ENCODE measurements around the gene GNAI3. TPM values are rescaled to one million over a fixed set of nuclear protein-coding genes. Genes with fewer than 3 reads are reported as not detected.
A peak's percentile ranks its signal among the peaks of the same experiment; 100 is the strongest.

The GNAI3 gene
- total RNA-seq, 6 experiments from 2014 or later, result 10.6 to 11.7 (median 11.2) TPM

DNA sequence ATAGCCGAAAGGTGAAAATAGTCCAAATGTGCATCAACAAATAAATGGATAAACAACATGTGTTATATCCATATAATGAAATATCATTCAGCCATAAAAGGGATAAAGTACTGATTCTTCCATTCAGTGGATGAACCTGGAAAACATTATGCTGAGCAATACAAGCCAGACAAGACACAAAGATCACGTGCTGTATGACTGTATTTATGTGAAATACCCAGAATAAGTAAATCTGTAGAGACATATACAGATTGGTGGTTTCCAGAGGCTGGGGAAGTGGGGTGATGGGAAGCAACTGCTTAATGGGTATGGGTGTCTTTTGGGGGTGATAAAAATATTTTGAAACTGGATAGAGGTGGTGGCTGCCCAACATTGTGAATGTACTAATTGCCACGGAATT, 94.2 kb downstream of the GNAI3 start:
- Mint-ChIP-seq H3K4me3 (no peak overlapping the region), H3K36me3 (ENCODE audit: low read depth) (no peaks in the 10 kb centered on the region), H3K9me3 (no peaks in the 10 kb centered on the region), H3K27ac (no peak overlapping the region), H3K27me3 (ENCODE audit: insufficient read depth) (peaks cover 5% of the 10 kb centered on the region), H3K4me1 (ENCODE audit: low read depth) (peaks cover 17% of the 10 kb centered on the region)
- DNase-seq, result peak; percentile 40
- TF ChIP-seq, protein P1, sequence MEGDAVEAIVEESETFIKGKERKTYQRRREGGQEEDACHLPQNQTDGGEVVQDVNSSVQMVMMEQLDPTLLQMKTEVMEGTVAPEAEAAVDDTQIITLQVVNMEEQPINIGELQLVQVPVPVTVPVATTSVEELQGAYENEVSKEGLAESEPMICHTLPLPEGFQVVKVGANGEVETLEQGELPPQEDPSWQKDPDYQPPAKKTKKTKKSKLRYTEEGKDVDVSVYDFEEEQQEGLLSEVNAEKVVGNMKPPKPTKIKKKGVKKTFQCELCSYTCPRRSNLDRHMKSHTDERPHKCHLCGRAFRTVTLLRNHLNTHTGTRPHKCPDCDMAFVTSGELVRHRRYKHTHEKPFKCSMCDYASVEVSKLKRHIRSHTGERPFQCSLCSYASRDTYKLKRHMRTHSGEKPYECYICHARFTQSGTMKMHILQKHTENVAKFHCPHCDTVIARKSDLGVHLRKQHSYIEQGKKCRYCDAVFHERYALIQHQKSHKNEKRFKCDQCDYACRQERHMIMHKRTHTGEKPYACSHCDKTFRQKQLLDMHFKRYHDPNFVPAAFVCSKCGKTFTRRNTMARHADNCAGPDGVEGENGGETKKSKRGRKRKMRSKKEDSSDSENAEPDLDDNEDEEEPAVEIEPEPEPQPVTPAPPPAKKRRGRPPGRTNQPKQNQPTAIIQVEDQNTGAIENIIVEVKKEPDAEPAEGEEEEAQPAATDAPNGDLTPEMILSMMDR (IDR thresholded peaks at IDR 0.05), result no peak

DNA sequence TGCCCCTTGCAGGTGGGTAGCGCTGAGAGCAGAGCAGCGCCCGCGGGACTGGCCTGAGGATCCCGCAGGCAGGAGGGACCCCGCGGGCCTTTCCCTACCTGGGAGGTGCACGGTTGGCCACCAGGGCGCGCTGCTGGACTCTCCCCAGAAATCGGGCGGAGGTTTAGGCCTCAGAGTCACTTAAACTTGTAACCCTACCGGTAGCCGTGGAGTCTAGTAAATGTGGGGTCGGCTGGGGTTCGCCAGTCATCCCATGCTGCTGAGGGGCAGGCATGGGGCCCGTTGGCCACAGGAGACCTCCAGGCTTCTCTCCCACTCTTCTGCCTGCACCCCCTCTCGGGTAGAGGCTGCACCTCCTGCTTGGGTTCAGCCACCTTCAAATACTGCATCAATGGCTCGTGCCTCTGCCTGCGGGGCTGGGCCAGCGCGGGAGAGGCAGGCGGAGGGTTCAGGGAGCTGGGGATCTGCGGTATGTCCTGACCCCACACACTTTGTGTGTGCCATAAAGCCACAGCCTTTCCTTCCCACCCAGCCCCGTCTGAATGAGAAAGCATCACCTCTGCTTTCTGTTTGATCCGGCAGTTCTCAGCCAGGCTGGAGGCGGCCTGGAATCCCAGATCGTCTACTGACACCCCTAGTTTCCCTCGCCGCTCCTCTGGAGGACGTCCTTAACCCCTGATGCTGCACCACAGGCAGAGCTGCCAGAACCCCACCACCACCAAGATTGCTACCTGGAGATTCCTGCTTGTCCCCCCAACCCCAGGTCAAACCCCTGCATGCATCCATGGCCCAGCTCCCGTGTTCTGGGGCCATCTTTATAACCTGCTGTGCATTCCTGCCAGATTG, 95.2 kb downstream of the GNAI3 start:
- no peak overlapping the region for H3K27ac Mint-ChIP-seq

DNA sequence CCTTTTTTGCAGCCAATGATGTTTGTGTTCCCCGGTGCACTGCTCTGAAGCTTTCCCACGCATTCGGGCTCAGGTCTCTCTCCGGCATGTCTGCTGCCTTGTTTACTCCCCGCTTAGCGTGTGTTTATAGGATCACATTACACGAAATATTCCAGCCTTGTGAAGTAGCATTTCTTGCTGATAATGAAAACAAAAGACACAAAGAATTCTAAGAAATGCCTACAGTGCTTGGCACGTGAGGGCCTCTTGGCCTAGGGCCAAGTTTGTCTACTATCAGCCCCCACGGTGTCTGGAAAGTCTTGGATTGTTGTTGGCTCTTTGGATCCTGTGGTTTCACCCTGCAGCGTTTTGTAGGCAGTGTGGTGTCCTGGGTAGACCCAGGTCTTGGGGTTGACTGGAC, 96.3 kb downstream of the GNAI3 start:
- Mint-ChIP-seq H3K36me3 (ENCODE audit: low read depth) (no peaks in the 10 kb centered on the region), H3K9me3 (no peaks in the 10 kb centered on the region), H3K4me3 (no peak overlapping the region), H3K4me1 (ENCODE audit: low read depth) (peaks cover 26% of the 10 kb centered on the region), H3K27ac (no peak overlapping the region), H3K27me3 (ENCODE audit: insufficient read depth) (peaks cover 5% of the 10 kb centered on the region; the same call in 1 of the 2 replicates)
- TF ChIP-seq, protein P1 (IDR thresholded peaks at IDR 0.05), result no peak
- no peak for DNase-seq

More for the DNA sequence above, 95.2 kb downstream of the GNAI3 start:
- no peaks in the 10 kb centered on the region for H3K36me3 Mint-ChIP-seq (ENCODE audit: low read depth)
- H3K9me3 Mint-ChIP-seq, result no peaks in the 10 kb centered on the region
- TF ChIP-seq, protein P1 (IDR thresholded peaks at IDR 0.05), result peak; percentile 94
- no peak for DNase-seq
- H3K4me1 Mint-ChIP-seq (ENCODE audit: low read depth), result peaks cover 18% of the 10 kb centered on the region
- no peak overlapping the region; the same call in 1 of the 2 replicates for H3K4me3 Mint-ChIP-seq
- peaks cover 5% of the 10 kb centered on the region for H3K27me3 Mint-ChIP-seq (ENCODE audit: insufficient read depth)

DNA sequence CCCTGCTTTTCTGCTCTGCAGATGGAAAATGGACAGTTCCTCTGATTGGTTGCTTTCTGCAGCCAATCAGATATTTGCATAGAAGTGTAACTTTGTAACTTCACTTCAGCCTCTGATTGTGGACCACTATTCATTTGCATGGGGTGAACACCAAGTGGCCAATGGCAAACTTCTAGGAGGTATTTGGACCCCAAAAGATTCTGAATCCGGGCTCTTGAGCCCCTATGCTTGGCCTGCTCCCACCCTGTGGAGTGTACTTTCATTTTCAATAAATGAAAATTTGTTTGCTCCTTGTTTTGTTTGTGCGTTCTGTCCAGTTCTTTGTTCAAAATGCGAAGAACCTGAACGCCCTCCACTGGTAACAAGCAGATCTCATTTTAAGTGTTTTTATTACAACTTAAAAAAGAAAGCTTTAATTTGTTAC, 101.1 kb downstream of the GNAI3 start:
- H3K27ac Mint-ChIP-seq, result peak overlapping the region; percentile 43; the same call in 1 of the 2 replicates
- H3K4me3 Mint-ChIP-seq, result peak overlapping the region; percentile 90
- H3K27me3 Mint-ChIP-seq (ENCODE audit: insufficient read depth), result peaks cover 4% of the 10 kb centered on the region
- TF ChIP-seq, protein P1 (IDR thresholded peaks at IDR 0.05), result peak; percentile 80
- peaks cover 35% of the 10 kb centered on the region for H3K4me1 Mint-ChIP-seq (ENCODE audit: low read depth)
- peak; percentile 55 for DNase-seq
- H3K9me3 Mint-ChIP-seq, result no peaks in the 10 kb centered on the region
- H3K36me3 Mint-ChIP-seq (ENCODE audit: low read depth), result no peaks in the 10 kb centered on the region

DNA sequence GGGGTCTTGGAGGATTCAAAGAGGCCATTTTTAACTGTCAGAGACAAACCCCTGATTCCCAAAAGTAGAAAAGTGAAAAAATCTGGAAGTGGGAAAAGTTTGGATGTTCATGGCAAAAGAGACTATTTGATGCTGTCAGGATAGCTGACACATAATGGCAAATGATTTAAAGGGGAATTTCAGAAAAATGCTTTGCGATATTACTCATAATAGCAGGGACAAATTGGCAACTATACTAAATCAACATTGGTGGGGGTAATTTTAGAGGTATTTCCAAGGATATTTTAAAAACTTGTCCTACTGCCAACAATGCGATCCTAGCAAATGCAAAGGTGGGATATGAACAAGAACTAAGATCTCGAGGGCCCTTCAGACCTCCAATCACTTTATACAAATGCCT, 102.2 kb downstream of the GNAI3 start:
- TF ChIP-seq, protein P1 (IDR thresholded peaks at IDR 0.05), result no peak
- peaks cover 41% of the 10 kb centered on the region for H3K4me1 Mint-ChIP-seq (ENCODE audit: low read depth)
- no peak overlapping the region for H3K27ac Mint-ChIP-seq
- peaks cover 2% of the 10 kb centered on the region for H3K27me3 Mint-ChIP-seq (ENCODE audit: insufficient read depth)
- H3K9me3 Mint-ChIP-seq, result no peaks in the 10 kb centered on the region
- DNase-seq, result no peak
- H3K36me3 Mint-ChIP-seq (ENCODE audit: low read depth), result no peaks in the 10 kb centered on the region
- H3K4me3 Mint-ChIP-seq, result no peak overlapping the region

Data from HFFc6 (cell line).